ENCODE results near the gene HOXB9.

Gene HOXB9

DNA sequence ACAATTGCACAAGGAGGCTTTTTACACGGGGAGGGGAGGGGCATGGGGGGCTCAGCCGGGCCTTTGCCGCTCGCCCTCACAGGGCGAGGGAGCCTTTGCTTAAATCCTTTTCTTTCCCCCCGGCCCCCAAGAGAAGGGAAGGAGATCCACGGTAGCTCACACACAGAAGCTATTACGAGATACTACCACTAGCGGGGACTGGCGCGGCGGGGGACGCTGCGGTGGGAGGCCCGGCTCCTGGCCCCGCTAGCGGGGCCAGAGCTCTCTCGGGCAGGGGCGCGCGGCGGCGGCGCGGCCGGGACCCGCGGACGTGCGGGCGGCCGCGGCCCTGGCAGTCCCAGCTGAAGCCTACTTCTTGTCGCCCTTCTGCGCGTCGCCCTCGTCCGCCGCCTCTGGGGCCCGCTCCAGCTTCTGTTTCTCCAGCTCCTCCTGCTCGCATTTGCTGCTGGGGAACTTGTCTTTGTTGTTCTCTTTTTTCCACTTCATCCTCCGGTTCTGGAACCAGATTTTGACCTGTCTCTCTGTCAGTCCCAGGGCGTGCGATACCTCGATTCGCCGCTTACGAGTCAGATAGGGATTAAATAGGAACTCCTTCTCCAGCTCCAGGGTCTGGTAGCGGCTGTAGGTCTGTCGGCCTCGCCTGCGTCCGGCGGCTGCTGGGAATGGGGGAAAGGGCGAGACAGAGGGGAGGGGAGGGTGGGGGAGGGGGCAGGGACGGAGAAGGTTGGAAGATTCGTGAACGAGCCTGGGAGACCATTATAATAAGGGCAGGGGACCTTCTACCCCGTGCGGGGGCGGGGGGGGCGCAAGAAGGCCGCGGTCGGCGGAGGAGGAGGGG, 13.1 kb downstream of the HOXB9 start:
- in situ Hi-C loops (cut with MboI; ENCODE audit: low sequenced_read_pairs): no loop called here

DNA sequence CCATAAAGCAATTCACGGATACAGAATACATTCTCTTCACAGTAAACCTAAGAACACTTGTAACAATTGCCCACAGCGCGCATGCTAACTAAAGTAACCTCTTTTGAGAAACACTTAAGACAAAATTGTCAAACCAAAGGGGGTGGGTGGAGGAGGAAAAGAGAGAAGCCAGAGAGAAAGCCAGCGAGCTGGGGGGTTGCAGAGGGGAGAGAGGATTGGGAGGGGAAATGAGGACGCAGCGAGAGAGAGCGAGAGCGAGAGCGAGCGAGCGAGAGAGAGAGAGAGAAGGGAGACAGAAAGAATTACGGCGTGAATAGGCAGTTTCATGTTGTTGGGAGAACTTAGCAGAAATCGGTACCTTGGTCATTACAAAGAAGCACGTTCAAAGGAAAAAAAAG, 13.7 kb downstream of the HOXB9 start:
- in situ Hi-C loops (cut with MboI; ENCODE audit: low sequenced_read_pairs): no loop called here

DNA sequence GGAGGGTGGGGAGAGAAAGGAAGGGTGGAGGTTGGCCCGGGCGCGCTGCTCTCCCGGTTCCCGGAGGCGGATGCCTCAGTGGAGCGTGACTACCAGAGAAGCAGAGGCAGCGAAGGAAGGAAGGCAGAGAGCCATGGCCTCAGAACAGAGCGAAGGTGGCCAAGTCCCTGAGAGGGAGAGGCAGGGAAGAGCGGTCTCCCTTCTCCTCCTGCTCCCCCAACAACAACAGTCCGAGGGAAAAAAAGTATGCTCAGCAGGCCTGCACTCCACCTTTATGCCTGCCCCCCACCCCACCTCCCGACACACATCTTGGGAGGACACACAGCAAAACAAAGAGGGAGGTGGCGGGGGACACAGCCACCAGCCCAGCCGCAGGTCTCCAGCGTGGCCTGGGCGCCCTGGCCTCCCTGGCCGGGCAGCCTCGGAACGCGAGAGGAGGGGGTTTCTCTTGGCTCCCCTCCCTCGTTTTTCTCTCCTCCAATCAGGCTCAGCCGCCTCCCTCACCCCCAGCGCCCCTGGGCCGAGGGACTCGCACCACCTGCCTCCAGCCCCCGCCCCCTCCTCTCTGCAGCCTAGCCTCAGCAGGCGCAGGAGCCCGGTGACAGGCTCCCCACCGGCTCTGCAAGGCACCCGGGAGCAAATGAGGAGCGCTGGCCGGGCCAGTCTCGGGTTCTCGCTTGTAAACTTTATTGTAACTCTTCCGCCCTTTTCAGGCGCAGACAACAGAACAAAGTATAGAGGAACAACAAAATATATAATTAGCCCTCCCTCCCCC, 14.3 kb downstream of the HOXB9 start:
- in situ Hi-C loops (cut with MboI; ENCODE audit: low sequenced_read_pairs): no loop called here

DNA sequence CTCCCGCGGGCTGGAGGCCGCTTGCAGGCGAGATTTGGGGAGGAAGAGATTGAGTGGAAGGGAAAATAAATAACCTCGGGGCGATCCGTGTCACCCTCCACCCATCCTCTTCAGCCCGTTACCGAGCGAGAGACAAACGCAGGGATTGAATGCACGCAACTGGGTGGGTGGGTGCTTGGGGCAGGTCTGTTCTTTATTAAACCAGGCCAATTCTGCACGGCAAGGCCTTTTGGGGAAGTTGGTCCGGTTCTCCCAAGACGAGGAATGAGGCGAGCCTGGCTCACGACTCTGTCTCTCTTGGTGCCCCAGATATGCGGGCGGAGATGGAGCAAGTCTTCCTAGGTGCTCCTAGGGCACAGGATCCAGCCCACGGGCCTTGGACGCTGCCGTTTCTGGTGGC, 14.9 kb downstream of the HOXB9 start:
- in situ Hi-C loops (cut with MboI; ENCODE audit: low sequenced_read_pairs): no loop called here

DNA sequence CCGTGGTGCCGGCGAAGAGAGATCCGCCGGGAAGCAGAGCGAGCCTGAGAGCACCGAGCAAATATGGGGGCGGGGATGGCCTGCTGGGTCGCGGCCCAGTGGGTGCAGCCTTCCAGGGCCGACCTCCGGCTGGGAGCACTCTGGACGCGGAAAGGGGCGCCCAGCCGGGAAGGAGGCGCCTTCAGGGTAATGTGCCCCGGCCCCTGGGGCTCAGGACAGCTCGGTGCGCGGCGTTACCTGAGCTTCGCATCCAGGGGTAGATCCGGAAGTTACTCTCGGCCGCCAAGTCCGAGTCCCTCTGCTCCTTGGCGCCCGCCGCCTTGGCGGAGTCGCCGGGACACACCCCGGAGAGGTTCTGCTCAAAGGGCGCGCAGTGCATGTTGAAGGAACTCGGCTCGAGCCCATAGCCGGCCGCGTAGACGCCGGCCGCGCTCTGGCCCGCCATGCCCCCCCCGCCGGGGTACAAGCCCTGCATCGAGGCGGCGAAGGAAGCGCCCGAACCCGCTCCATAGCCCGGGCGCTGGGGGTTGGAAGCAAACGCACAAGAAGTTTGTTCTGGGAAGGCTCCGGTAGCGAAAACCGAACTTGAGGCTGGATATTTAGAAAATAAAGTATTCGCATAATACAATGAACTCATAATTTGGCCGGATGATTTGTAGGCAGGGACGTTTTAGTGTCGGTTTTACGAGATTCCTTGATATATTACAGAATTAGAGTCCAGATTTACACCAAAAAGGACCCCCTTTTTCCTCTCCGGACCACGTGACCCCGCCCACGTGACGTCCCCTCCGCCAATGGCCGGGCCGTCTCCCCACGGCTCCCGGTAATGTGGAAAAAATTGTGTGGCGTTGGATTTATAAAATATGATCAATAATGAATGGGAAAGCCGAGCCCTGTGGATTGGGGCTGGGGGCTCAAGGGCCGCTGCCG, 15.6 kb downstream of the HOXB9 start, which contains the start of gene HOXB7:
Gene HOXB7 (minus strand): TSS at position 736 of the 930 bp plus-strand sequence. CDS start 99 bp downstream, at position 637.
- in situ Hi-C loops (cut with MboI; ENCODE audit: low sequenced_read_pairs): no loop called here

DNA sequence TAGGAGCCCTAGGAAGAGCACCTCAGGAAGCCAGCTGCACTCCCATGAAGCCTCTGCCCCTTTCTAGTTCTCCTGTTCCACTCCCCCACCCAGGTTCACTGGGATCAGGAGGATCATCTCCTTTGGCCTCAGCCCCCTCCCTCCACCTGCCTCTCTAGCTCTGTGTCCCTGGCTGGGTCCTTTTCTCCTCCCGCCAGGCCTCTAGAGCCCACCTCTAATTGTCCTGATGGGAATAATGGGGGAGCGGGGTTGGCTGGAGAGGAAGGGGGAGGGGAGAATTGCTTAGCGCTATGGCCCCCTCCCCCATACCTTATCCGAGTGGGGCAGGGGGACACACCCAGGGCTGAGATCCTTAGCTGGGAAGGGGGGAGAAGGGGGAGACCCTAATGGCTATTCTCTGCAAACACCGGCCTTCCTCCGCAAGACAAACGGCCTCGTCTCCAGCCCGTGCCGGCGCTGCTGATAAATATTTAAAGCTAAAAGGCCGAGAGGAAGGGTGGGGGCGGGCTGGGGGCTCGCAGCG, 16.3 kb downstream of the HOXB9 start:
- in situ Hi-C loops (cut with MboI; ENCODE audit: low sequenced_read_pairs): no loop called here

DNA sequence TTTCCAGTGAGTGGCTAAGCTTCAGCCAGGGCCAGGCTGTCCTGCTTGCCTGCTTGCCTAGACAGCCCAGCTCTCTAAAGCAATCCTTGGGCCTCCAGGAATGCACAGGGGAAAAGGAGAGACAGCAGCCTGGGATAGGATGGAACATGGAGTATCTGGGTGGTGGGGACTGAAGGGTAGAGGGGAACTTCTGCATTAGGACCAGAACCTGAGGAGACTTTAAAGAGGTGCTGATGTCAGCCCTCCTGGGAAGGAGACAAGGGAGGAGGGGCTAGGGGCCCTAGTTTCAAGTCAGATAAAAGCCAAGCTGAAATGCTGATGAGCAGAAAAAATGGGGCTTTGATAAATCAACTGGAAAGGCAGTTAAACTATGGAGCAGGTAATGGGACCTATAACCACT, 17.1 kb downstream of the HOXB9 start:
- in situ Hi-C loops (cut with MboI; ENCODE audit: low sequenced_read_pairs): no loop called here

DNA sequence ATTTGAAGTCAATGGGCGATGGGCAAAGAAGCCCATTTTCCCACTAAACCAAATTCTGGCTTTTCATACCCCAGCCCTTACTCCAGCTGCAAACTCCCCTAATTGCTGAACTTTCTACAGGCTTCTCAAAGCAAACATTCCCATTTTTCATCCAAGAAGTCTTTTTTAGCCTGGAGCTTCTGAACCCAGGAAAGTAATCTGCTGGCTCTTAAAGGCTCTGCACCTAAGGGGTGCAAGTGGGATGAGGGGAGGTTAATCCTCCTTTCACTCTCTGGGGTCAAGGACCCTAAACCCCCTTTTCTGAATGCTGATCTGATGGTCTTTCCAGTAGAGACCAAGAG, 17.7 kb downstream of the HOXB9 start:
- in situ Hi-C loops (cut with MboI; ENCODE audit: low sequenced_read_pairs): no loop called here

DNA sequence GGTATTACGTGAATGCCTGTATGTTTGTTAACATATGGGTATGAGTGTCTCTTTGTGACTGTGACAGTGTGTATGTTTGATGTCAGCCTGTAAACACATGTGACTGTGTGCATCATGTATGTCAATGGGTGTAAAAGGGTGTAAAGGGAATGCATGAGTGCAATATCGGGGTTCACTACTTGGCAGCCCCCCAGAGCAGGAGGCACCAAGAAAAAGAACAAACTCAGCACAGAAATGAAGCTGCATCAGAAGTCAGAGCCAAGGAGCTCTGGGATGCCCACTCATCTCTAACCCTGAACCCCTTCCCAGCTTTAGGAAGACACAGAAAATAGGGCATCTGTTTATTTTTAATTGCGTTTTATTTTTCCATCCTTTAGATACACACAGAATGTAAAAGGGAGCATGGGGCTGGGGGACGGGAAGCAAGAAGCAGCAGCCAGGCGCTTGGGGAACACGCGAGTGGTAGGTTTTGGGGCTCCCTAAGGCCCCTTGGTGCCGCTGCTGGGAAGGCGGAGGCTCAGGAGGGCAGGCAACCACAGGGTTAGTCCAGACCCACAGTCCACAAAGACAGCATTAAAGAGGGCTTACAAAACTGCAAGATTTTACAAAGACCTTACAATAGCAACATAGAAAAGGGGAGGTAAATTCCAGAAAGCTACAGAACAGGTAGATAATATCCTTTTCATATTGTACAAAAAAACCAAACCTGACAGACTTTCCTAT, 19.1 kb downstream of the HOXB9 start:
- in situ Hi-C loops (cut with MboI; ENCODE audit: low sequenced_read_pairs): no loop called here

DNA sequence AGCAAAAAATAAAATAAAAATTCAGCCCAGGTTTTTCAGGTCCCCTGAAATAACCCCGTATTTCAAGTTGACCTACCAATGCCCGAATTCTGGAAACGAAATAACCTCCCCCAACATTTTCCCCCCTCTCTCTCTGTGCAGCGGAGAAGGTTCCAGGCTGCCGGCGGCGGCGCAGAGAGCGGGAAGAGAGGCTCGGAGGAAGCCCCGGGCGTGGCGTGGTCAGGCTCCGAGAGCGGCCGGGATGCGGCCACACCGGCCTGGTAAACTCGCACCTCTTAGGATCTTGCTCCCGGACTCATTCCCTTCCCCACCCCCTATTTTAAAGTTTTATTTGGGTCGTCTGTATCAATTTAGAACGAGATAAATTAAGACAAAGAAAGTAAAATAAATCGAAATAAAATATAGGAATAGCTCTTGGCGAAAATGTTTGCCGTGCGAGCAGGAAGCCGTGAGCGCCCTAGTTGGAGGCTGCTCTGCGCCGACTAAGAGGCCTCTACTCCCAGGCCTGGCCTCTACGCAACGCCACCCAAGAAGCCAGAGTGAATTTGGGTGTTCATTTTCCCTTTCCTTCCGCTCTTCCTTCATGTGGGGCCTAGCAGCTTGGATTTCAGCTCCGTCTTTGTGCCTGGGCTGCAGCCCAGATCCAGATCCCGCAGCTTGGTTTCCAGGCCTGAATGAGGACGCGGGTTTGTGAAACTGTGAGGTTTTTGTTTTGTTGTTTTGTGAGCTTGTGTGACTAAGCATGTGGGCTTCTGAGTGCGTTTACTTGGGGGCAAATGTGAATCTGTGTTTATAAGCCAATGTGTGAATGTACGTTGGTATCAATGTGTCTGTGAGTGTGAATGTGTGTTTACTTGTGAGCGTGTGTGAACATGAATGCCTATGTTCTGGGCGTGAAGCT, 19.9 kb downstream of the HOXB9 start:
- in situ Hi-C loops (cut with MboI; ENCODE audit: low sequenced_read_pairs): no loop called here

DNA sequence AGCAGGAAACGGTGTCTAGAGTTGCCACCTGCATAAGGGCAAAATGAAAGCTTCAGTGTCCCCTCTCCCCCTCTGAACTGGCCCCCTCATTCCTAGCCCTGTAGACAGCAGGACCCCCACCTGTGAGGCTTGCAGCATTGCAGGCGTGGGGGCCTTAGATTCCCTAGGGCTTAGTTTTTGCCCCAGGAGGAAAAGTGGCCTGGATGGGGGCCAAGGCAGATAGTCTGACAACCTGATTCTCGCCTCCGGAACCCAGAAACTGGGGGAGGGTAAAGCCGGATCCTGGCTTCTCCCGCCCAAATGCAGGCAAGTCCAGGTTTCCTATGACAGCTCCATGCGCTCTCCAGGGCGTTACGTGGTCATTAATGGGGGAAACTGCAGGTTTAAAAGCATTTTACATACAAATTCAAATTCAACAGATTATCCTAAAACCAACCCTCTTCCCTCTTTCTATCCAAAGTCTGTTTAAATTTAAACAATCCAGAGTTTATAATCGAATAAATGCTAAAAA, 20.7 kb downstream of the HOXB9 start:
- in situ Hi-C loops (cut with MboI; ENCODE audit: low sequenced_read_pairs): no loop called here

DNA sequence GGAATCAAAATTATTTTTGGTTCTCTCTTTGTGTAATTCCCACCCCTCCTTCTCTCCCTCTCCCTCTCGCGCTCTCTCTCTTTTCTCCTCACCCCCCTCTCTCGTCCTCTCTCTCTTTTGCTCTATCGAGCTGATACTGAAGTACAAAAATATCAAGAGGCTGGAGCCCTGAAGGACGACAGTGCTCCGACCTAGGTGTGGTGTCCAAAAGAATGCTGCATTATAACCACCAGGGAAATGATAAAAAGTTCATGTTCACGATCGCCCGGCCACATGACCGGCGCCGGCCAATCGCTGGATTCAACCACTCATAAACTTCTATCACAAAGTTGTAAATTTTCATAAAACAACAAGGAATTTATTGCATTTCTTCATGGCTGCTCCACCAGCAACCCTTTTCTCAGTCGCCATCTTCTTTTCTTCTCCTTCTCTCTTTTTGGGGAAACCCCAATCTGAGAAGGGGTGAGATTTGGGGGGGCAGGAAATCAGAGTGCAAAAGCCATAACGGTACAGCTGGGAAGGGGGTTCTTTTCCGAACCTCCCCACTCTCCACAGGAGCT, 21.3 kb downstream of the HOXB9 start, which contains the start of gene HOXB6:
Gene HOXB6 (minus strand): TSS at position 217 of the 560 bp plus-strand sequence. CDS start 6,836 bp downstream, outside the sequence.
- in situ Hi-C loops (cut with MboI; ENCODE audit: low sequenced_read_pairs): no loop called here

DNA sequence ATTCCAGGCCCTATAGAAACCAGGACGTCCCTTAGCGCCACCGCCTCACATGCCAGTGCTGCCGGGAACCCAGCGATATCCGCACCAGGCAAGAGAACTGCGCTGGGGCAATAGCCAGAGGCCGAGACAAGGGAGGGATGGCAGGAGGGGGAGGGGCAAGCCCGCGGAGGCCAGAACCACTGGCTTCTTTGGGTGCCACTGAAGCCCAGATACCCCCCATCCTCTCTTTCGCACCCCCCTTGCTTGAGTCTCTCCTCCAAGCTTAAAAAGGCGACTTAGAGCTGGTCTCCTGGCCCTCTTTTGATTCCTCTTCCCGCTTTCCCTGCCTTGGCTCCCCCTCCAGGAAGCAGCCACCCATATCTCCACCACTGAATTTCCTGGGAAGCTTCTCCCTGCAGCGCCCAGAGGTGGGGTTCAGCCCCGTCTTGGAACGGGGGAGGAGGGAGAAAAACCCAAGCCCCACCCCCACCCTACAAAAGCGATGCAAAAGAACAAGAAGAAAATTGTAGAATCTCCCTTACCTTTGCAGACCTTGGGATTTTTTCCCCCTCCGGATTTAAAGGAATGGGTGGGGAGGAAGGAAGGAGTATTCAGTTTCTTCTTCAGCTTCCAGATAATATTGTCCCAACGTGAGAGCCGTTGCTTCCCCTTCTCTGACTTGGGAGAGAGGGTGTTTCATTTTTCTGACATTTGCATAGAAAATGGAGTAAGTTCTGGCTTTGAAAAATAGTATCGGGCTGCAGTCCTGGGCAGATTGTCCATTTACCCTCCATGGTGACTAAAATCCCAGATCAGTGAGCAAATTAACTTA, 22.0 kb downstream of the HOXB9 start:
- in situ Hi-C loops (cut with MboI; ENCODE audit: low sequenced_read_pairs): no loop called here

DNA sequence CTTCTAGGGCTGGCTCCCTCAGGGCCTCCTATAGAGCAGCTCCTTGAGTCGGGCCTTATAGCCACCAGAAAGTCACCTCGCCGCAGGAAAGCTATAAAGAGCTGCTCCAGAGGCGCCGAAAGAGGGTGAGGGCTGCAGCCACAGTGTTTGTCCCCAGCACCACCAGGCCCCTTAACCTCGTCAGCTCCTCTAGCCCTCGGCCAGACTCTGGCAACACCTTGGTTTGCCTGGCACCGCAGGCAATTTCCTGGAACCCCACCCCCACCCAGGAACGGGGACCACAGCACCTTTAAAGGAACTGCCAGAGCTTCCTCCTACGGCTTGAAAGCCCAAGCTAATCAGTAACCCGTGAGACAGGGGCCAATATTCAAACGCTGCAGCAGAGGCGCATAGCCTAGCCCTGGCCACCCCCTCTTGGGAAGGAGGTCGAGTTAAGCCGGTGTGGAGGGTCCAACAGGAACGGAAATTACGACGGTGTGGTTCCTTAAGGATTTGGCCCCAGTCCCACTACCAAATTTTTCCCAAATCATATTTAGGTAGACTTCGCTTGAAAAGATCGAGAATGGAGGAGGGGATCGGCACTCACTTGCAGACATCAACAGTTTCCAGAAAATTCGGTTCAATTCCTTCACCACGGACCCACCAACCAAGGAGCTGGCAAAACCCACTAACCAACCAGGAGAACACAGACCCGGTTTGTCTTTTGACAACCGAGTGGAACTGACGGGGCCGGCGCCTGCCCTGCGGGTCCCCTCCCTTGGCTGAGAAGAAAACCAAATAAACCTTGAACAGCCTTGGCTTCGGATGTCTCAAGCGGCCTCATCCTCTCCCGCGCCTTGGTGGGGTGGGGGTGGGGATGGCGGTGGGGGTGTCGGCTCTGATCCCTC, 24.4 kb downstream of the HOXB9 start:
- in situ Hi-C loops (cut with MboI; ENCODE audit: low sequenced_read_pairs): no loop called here

DNA sequence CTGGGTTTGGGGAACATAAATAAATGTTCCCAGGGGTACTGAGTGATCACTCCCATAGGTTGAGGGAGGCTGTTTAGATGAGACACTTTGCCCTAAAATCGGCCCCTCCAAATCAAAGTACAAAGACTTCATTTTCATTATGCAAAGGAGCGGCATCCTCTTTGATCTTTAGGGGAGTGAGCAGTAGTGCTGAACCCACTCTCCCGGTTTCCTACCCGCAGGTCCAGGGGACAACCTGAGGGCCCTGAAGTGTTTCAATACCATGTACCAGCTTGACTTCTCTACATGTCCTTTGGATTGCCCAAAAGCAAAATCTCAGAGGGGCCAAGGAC, 25.0 kb downstream of the HOXB9 start:
- in situ Hi-C loops (cut with MboI; ENCODE audit: low sequenced_read_pairs): no loop called here

DNA sequence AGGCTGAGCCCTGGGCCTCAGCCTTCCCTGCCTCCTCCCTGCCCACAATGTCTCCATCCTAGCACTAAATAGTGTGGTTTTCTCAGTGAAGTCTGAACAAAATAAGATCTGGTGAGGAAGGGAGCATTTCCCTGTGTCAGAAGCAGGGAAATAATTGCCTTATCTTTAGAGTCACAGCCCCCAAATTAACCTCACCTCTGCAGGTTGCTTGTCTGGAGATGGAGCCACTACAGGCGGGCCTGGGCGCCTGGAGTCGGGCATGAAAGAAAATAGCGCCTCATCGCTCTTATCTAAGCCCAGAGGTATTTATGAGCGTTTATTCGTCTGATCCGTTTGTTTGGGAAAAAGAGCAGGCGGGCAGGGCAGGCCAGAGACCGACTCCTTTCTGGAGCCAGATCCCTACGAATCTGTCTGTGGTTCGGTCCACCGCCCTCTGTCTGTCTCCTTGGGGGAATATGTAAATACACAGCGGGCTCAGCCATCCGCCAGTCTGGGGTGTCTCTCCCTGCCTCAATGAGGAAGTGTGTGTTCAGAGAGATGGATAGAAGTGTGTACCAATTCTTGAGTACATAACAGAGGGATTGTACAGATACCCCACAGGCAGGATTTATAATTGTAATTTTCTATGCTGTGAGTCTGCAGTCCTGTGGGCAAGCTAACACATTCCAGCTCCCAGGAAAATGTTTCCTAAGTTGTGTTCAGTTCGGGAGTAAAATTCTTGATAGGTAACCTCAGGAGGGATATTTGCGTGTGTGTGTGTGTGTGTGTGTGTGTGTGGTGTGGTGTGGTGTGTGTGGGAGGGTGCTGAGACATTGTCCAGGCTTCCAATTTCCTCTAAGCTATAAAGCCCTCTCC, 25.7 kb downstream of the HOXB9 start:
- in situ Hi-C loops (cut with MboI; ENCODE audit: low sequenced_read_pairs): no loop called here
